Right atrium auricular region (tissue), 2 donors: ENCODE measurements around the gene TMEFF2. TPM values are rescaled to one million over a fixed set of nuclear protein-coding genes. Genes with fewer than 3 reads are reported as not detected.

ENCODE experiments used
- DNase-seq: peaks from one replicate; pipeline ENCODE4 v3.0.0-alpha.2; 2019; ENCODE audit warnings: low spot score
- H3K27ac ChIP-seq, 2 donors: fragments of 200-600 bp; sonication (generic); 1 replicate in 1 of 2; 2 replicates in 1 of 2; pipeline ENCODE4 v1.5.1; 2016 to 2019
- H3K27me3 ChIP-seq, 2 donors: fragments of 200-600 bp; sonication (generic); one replicate each; pipeline versions ENCODE4 v1.5.1 to v1.6.0; 2017 to 2019
- H3K36me3 ChIP-seq: fragments of 200-600 bp; sonication (generic); one replicate; pipeline ENCODE4 v1.5.1; 2016
- H3K4me1 ChIP-seq, 2 donors: fragments of 200-600 bp; sonication (generic); one replicate each; pipeline versions ENCODE4 v1.5.1 to v1.6.0; 2017 to 2019
- H3K4me3 ChIP-seq, 2 donors: fragments of 200-600 bp; sonication (generic); 1 replicate in 1 of 2; 2 replicates in 1 of 2; pipeline ENCODE4 v1.5.1; 2017 to 2019; ENCODE audit warnings: mild to moderate bottlenecking in 1 of 2, moderate library complexity in 1 of 2
- H3K9me3 ChIP-seq, 2 donors: fragments of 200-600 bp; sonication (generic); one replicate each; pipeline ENCODE4 v1.5.1; 2019
- CTCF ChIP-seq, 2 donors: fragments of 200-600 bp; sonication (generic); IDR thresholded peaks; one replicate each; pipeline ENCODE4 v1.5.1; 2019; ENCODE audit warnings: antibody characterized with exemption in 2 of 2
- total RNA-seq, 2 donors: library from RNA; depleted of rRNA; stranded (reverse); fragments of >200 nt; gene quantifications; one replicate each; pipeline ENCODE4 v1.1.0, GENCODE V29; 2016

TMEFF2 gene
- total RNA-seq, 2 donors from 2014 or later, result 0.56 TPM; not detected in 1

GRCh38 chr2:192128655-192129054 lies 66.1 kb downstream of the TMEFF2 start:
- Histone ChIP-seq H3K4me3 (no peak overlapping the region), H3K27ac (no peak overlapping the region), H3K9me3 (no peaks in the 10 kb centered on the region), H3K27me3 (no peaks in the 10 kb centered on the region), H3K36me3 (no peaks in the 10 kb centered on the region), H3K4me1 (no peaks in the 10 kb centered on the region)
- DNase-seq, result no peak
- TF ChIP-seq CTCF (IDR thresholded peaks at IDR 0.05), result no peak

GRCh38 chr2:192127434-192127833 lies 67.3 kb downstream of the TMEFF2 start:
- Histone ChIP-seq H3K27ac (no peak overlapping the region), H3K4me1 (no peaks in the 10 kb centered on the region), H3K4me3 (no peak overlapping the region), H3K9me3 (no peaks in the 10 kb centered on the region), H3K27me3 (no peaks in the 10 kb centered on the region), H3K36me3 (no peaks in the 10 kb centered on the region)
- no peak for TF ChIP-seq CTCF (IDR thresholded peaks at IDR 0.05)
- no peak for DNase-seq

GRCh38 chr2:192126912-192127311 lies 67.8 kb downstream of the TMEFF2 start:
- no peaks in the 10 kb centered on the region for H3K9me3 ChIP-seq
- no peak for DNase-seq
- no peaks in the 10 kb centered on the region for H3K36me3 ChIP-seq
- no peak overlapping the region for H3K27ac ChIP-seq
- H3K4me3 ChIP-seq, result no peak overlapping the region
- no peaks in the 10 kb centered on the region for H3K4me1 ChIP-seq
- no peak for TF ChIP-seq CTCF (IDR thresholded peaks at IDR 0.05)
- no peaks in the 10 kb centered on the region for H3K27me3 ChIP-seq

DNA sequence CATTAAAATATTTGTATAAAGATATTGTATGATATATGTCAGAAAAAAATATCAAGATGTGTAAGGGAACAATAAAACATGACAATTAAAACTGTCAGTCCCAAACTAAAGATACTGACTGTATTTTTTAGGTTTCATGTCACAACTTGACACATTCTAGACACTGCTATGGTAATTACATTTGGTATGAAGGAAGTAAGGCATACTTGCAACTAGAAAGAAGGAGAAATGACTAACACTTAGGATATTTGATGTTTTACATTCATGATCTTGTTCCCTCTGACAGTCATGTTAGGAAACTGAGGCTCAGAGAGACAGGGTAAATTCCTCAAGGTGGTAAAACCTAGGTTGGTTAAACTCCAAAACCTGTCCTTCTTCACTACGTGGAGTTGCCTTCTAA lies 68.3 kb downstream of the TMEFF2 start:
- Histone ChIP-seq H3K4me1 (no peaks in the 10 kb centered on the region), H3K36me3 (no peaks in the 10 kb centered on the region), H3K4me3 (no peak overlapping the region), H3K9me3 (no peaks in the 10 kb centered on the region), H3K27ac (no peak overlapping the region), H3K27me3 (no peaks in the 10 kb centered on the region)
- TF ChIP-seq CTCF (IDR thresholded peaks at IDR 0.05), result no peak
- DNase-seq, result no peak

DNA sequence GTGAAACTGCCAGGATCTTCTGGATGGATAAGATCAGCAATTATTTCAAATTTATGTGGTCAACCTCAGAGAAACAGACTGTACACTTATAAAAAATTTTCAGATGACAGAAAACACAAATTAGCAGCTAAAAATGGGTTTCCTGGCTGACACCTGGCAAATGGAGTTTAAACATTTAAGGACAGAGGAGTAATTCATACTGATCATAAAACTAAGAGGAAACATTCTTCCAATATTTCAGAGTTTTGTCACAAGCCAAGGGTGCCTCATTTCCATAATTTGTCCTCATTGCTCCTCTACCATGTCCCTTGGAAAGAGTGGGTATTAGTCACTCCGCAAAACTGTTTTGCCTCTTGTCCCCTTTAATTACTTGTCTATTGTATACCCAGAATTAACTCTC lies 70.2 kb downstream of the TMEFF2 start:
- no peaks in the 10 kb centered on the region for H3K36me3 ChIP-seq
- no peak for DNase-seq
- no peaks in the 10 kb centered on the region for H3K9me3 ChIP-seq
- no peaks in the 10 kb centered on the region for H3K27me3 ChIP-seq
- no peak overlapping the region for H3K4me3 ChIP-seq
- no peak overlapping the region for H3K27ac ChIP-seq
- no peaks in the 10 kb centered on the region for H3K4me1 ChIP-seq
- no peak for TF ChIP-seq CTCF (IDR thresholded peaks at IDR 0.05)

DNA sequence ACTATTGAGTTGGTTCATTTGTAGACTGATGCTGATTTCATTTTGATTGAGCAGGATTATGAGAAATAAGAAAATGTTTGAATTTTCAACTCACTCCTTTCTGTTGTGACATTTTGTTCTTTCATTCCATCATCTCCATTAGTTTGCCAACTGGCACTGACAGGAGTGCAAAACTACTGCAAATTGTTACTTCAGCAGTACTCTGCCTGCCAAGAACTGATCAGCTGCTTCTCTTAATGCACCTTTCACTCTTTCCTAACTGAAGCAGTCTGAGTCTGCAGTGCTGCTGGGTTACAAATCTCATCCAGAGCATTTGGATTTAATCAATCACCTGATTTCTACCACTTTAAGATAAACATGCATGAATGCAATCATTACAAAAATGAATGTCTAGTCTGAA lies 70.9 kb downstream of the TMEFF2 start:
- H3K27ac ChIP-seq, result no peak overlapping the region
- no peak for TF ChIP-seq CTCF (IDR thresholded peaks at IDR 0.05)
- H3K36me3 ChIP-seq, result no peaks in the 10 kb centered on the region
- no peak overlapping the region for H3K4me3 ChIP-seq
- H3K9me3 ChIP-seq, result no peaks in the 10 kb centered on the region
- no peak for DNase-seq
- H3K4me1 ChIP-seq, result no peaks in the 10 kb centered on the region
- no peaks in the 10 kb centered on the region for H3K27me3 ChIP-seq
